Measurements from ENCODE around the gene USP15. TPM values are rescaled to one million over a fixed set of nuclear protein-coding genes. Genes with fewer than 3 reads are reported as not detected.

Gene USP15
- total and polyA plus RNA-seq, 3 experiments from 2014 or later: 59.5 to 99.0 (median 90.9) TPM

DNA sequence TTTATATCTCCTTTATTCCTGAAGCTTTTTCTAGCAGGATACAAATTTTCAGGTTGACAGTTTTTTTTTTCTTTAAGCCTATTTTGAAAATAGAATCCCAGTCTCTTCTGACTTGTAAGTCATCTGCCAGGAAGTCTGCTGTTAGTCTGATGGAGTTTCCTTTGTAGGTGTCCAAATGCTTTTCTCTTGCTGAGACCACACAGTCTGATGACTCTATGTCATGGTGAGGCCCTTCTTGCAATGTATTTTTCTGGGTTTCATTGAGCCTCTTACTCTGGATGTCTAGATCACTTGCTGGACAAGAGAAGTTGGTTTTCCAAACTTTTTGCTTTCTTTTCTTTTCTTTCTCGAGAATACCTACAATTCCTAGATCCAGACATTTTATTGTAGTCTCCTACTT, 30.6 kb downstream of the USP15 start:
- Histone ChIP-seq H3K4me1 (ENCODE audit: insufficient read depth, low read length) (peaks cover 22% of the 10 kb centered on the region), H3K9me3 (ENCODE audit: low read length) (peaks cover 11% of the 10 kb centered on the region), H3K27ac (ENCODE audit: low read depth, low read length) (no peak overlapping the region), H3K4me3 (ENCODE audit: low read length) (no peak overlapping the region), H3K27me3 (ENCODE audit: insufficient read depth, low read length, poor library complexity, severe bottlenecking) (no peaks in the 10 kb centered on the region), H3K36me3 (ENCODE audit: insufficient read depth, low read length) (peaks cover 13% of the 10 kb centered on the region)
- CTCF ChIA-PET: no interaction called here
- Mint-ChIP-seq H3K27me3 (no peaks in the 10 kb centered on the region), H3K36me3 (peaks cover 29 to 68% (median 50%) of the 10 kb centered on the region in 3 donors), H3K4me3 (peak overlapping the region in 1 of 7 donors; percentile 42), H3K27ac (peak overlapping the region in 2 of 8 donors; percentile 1 to 36), H3K4me1 (peaks cover 69 to 86% (median 82%) of the 10 kb centered on the region in 3 donors), H3K9me3 (peaks cover 10 to 29% (median 23%) of the 10 kb centered on the region in 5 donors)
- no peak for DNase-seq
- POLR2A ChIA-PET: no interaction called here

GRCh38 chr12:62291864-62292760, 31.9 kb downstream of the USP15 start:
- H3K36me3 Mint-ChIP-seq: peaks cover 32 to 70% (median 51%) of the 10 kb centered on the region in 3 donors
- no peak overlapping the region for H3K27ac ChIP-seq (ENCODE audit: low read depth, low read length)
- POLR2A ChIA-PET: no interaction called here

DNA sequence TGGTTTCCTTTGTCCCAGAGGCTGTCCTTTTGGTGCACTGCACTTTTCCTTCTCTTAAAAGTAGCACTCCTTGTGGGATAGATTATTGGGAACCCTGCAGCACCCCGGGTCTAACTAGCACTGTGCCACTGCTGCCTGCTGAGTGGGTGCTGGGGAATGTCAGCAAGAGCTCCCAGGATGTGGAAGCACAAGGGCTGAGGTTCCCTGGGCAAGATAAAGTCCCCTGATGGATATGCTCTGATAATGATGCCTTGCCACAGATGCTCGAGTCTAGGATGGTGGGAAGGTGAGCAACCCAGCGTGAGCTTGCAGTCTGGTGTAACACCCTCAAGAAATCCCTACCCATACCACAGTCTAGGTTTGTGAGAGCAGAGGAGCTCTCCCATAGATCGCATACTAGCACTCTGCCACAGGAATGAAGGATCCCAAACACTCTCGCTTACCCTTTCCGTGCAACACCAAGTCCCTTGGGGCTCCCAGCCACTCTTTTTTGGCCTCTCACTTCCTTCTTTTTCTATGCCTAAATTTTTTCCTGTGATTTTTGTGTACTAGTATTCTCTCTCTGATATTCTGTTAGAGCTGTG, 32.6 kb downstream of the USP15 start:
- H3K9me3 Mint-ChIP-seq: peaks cover 10 to 29% (median 23%) of the 10 kb centered on the region in 5 donors
- Histone ChIP-seq H3K27ac (ENCODE audit: low read depth, low read length) (no peak overlapping the region), H3K9me3 (ENCODE audit: low read length) (peaks cover 11% of the 10 kb centered on the region), H3K36me3 (ENCODE audit: insufficient read depth, low read length) (peaks cover 26% of the 10 kb centered on the region), H3K27me3 (ENCODE audit: insufficient read depth, low read length, poor library complexity, severe bottlenecking) (no peaks in the 10 kb centered on the region), H3K4me3 (ENCODE audit: low read length) (no peak overlapping the region), H3K4me1 (ENCODE audit: insufficient read depth, low read length) (peaks cover 17% of the 10 kb centered on the region)
- H3K36me3 Mint-ChIP-seq: peaks cover 36 to 71% (median 52%) of the 10 kb centered on the region in 3 donors
- CTCF ChIA-PET: interaction anchor here (0.6 kb wide), 1 partner anchor 114 kb away, joined by 3 read pairs; no protein-coding TSS in a partner anchor
- peaks cover 70 to 86% (median 82%) of the 10 kb centered on the region in 3 donors for H3K4me1 Mint-ChIP-seq
- H3K27ac Mint-ChIP-seq: peak overlapping the region in 4 of 8 donors; percentile 53 to 78 (median 68)
- DNase-seq: no peak
- POLR2A ChIA-PET: no interaction called here
- no peaks in the 10 kb centered on the region for H3K27me3 Mint-ChIP-seq
- H3K4me3 Mint-ChIP-seq: peak overlapping the region in 5 of 7 donors; percentile 20 to 39 (median 26)

More at GRCh38 chr12:62291864-62292760, 31.9 kb downstream of the USP15 start:
- Mint-ChIP-seq H3K27ac (peak overlapping the region in 3 of 8 donors; percentile 35 to 78 (median 55)), H3K27me3 (no peaks in the 10 kb centered on the region), H3K4me1 (peaks cover 70 to 86% (median 82%) of the 10 kb centered on the region in 3 donors), H3K4me3 (peak overlapping the region in 3 of 7 donors; percentile 30 to 48 (median 37)), H3K9me3 (peaks cover 10 to 29% (median 23%) of the 10 kb centered on the region in 5 donors)
- CTCF ChIA-PET: no interaction called here
- H3K27me3 ChIP-seq (ENCODE audit: insufficient read depth, low read length, poor library complexity, severe bottlenecking): no peaks in the 10 kb centered on the region
- H3K9me3 ChIP-seq (ENCODE audit: low read length): peaks cover 11% of the 10 kb centered on the region
- DNase-seq: no peak
- peaks cover 22% of the 10 kb centered on the region for H3K36me3 ChIP-seq (ENCODE audit: insufficient read depth, low read length)
- peaks cover 17% of the 10 kb centered on the region for H3K4me1 ChIP-seq (ENCODE audit: insufficient read depth, low read length)
- H3K4me3 ChIP-seq (ENCODE audit: low read length): no peak overlapping the region

DNA sequence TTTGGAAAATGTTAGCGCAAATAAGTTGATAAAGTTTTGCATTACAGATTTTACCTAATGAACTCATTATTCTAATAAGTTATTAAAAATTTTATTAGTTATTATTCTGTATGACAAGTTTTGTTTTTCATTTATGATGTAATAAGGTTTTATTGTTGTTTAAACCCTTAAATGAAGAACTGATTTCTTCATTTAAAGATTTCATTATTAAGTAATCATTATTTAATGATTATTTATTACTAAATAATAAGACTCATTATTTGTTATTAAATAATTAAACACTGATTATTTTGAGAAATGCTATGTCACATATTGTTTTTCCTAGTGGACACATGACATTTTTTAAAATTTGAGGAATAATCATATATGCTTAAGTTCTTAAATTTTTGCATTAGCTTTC, 34.2 kb downstream of the USP15 start:
- no peak overlapping the region for H3K4me3 ChIP-seq (ENCODE audit: low read length)
- no peak overlapping the region for H3K27ac Mint-ChIP-seq
- no peak overlapping the region for H3K4me3 Mint-ChIP-seq
- peaks cover 11% of the 10 kb centered on the region for H3K9me3 ChIP-seq (ENCODE audit: low read length)
- H3K27me3 ChIP-seq (ENCODE audit: insufficient read depth, low read length, poor library complexity, severe bottlenecking): no peaks in the 10 kb centered on the region
- POLR2A ChIA-PET: no interaction called here
- peaks cover 39 to 70% (median 39%) of the 10 kb centered on the region in 3 donors for H3K36me3 Mint-ChIP-seq
- peaks cover 66 to 82% (median 79%) of the 10 kb centered on the region in 3 donors for H3K4me1 Mint-ChIP-seq
- peaks cover 9 to 19% (median 16%) of the 10 kb centered on the region in 5 donors for H3K9me3 Mint-ChIP-seq
- H3K36me3 ChIP-seq (ENCODE audit: insufficient read depth, low read length): peaks cover 26% of the 10 kb centered on the region
- CTCF ChIA-PET: no interaction called here
- no peak overlapping the region for H3K27ac ChIP-seq (ENCODE audit: low read depth, low read length)
- H3K4me1 ChIP-seq (ENCODE audit: insufficient read depth, low read length): peaks cover 9% of the 10 kb centered on the region
- H3K27me3 Mint-ChIP-seq: no peaks in the 10 kb centered on the region
- DNase-seq: no peak

GRCh38 chr12:62296001-62296400, 35.8 kb downstream of the USP15 start:
- H3K4me3 ChIP-seq (ENCODE audit: low read length): no peak overlapping the region
- Mint-ChIP-seq H3K4me1 (peaks cover 71 to 83% (median 79%) of the 10 kb centered on the region in 3 donors), H3K36me3 (peaks cover 27 to 64% (median 42%) of the 10 kb centered on the region in 3 donors), H3K9me3 (peaks cover 2 to 3% (median 3%) of the 10 kb centered on the region in 5 donors), H3K27ac (no peak overlapping the region), H3K27me3 (no peaks in the 10 kb centered on the region), H3K4me3 (no peak overlapping the region)
- ChIA-PET POLR2A (no interaction called here), CTCF (no interaction called here)
- H3K9me3 ChIP-seq (ENCODE audit: low read length): peaks cover 1% of the 10 kb centered on the region
- no peak overlapping the region for H3K27ac ChIP-seq (ENCODE audit: low read depth, low read length)
- no peaks in the 10 kb centered on the region for H3K27me3 ChIP-seq (ENCODE audit: insufficient read depth, low read length, poor library complexity, severe bottlenecking)
- H3K36me3 ChIP-seq (ENCODE audit: insufficient read depth, low read length): peaks cover 26% of the 10 kb centered on the region
- H3K4me1 ChIP-seq (ENCODE audit: insufficient read depth, low read length): peaks cover 13% of the 10 kb centered on the region
- DNase-seq: no peak

DNA sequence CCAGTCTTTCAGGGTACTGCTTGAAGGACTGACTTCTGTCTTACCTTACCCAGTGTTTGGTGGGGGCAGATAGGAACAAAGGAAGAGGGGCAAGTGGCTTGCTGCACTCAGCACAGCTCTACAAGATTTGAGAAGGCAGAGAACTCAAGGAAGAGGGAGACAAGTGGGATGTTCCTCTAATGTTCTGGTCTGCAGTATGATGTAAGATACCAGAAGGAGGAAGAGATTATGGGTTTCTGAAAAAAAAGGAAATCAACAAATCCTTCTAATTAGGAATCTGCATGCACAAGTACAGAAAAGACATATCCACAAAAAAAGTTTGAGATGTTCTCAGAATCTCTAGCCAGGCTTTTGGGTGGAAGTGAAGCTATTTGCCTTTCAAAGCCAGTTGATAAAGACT, 37.1 kb downstream of the USP15 start:
- H3K27me3 Mint-ChIP-seq: no peaks in the 10 kb centered on the region
- POLR2A ChIA-PET: no interaction called here
- peaks cover 26% of the 10 kb centered on the region for H3K36me3 ChIP-seq (ENCODE audit: insufficient read depth, low read length)
- H3K9me3 Mint-ChIP-seq: peaks cover 0 to 2% (median 0%) of the 10 kb centered on the region in 5 donors
- H3K4me1 ChIP-seq (ENCODE audit: insufficient read depth, low read length): peaks cover 5% of the 10 kb centered on the region
- H3K4me3 ChIP-seq (ENCODE audit: low read length): no peak overlapping the region
- no peaks in the 10 kb centered on the region for H3K9me3 ChIP-seq (ENCODE audit: low read length)
- CTCF ChIA-PET: no interaction called here
- peaks cover 25 to 65% (median 43%) of the 10 kb centered on the region in 3 donors for H3K36me3 Mint-ChIP-seq
- no peak overlapping the region for H3K27ac ChIP-seq (ENCODE audit: low read depth, low read length)
- H3K27ac Mint-ChIP-seq: peak overlapping the region in 5 of 8 donors; percentile 37 to 85 (median 66)
- H3K4me3 Mint-ChIP-seq: no peak overlapping the region
- H3K27me3 ChIP-seq (ENCODE audit: insufficient read depth, low read length, poor library complexity, severe bottlenecking): no peaks in the 10 kb centered on the region
- H3K4me1 Mint-ChIP-seq: peaks cover 73 to 84% (median 82%) of the 10 kb centered on the region in 3 donors
- no peak for DNase-seq

- peak overlapping the region in 3 of 8 donors; percentile 13 to 28 (median 20) for H3K27ac Mint-ChIP-seq
- peaks cover 4% of the 10 kb centered on the region for H3K4me1 ChIP-seq (ENCODE audit: insufficient read depth, low read length)
- ChIA-PET POLR2A (no interaction called here), CTCF (no interaction called here)
- peaks cover 2 to 10% (median 3%) of the 10 kb centered on the region in 5 donors for H3K9me3 Mint-ChIP-seq
- no peak for DNase-seq
- H3K36me3 Mint-ChIP-seq: peaks cover 43 to 78% (median 57%) of the 10 kb centered on the region in 3 donors
- no peak overlapping the region for H3K4me3 ChIP-seq (ENCODE audit: low read length)
- H3K27me3 Mint-ChIP-seq: no peaks in the 10 kb centered on the region
- H3K4me1 Mint-ChIP-seq: peaks cover 67 to 81% (median 71%) of the 10 kb centered on the region in 3 donors
- H3K27me3 ChIP-seq (ENCODE audit: insufficient read depth, low read length, poor library complexity, severe bottlenecking): no peaks in the 10 kb centered on the region
- H3K27ac ChIP-seq (ENCODE audit: low read depth, low read length): no peak overlapping the region
- peaks cover 40% of the 10 kb centered on the region for H3K36me3 ChIP-seq (ENCODE audit: insufficient read depth, low read length)
- no peaks in the 10 kb centered on the region for H3K9me3 ChIP-seq (ENCODE audit: low read length)
- H3K4me3 Mint-ChIP-seq: peak overlapping the region in 2 of 7 donors; percentile 3 to 9
These were observed 39.4 kb downstream of the USP15 start for GRCh38 chr12:62299617-62300016.

Measured in CD8-positive, alpha-beta memory T cell (primary cell).